Measurements from ENCODE around the gene ANKS4B.

GRCh38 chr16:21206550-21206949 lies 26.9 kb upstream of the ANKS4B start:
- TF ChIP-seq JUN (IDR thresholded peaks at IDR 0.05; ENCODE audit: borderline replicate concordance, insufficient read depth, insufficient read length, low read depth) (no peak), POLR2AphosphoS5 (IDR thresholded peaks at IDR 0.05; ENCODE audit: insufficient read depth, low read depth, low read length) (no peak), CTCF (IDR thresholded peaks at IDR 0.05; ENCODE audit: extremely low read depth in 1 of 2, insufficient read depth in 1 of 2, low read depth in 1 of 2, low read length in 2 of 2) (no peak), EZH2 (IDR thresholded peaks at IDR 0.05; ENCODE audit: borderline replicate concordance, low read depth, low read length, severe bottlenecking) (no peak), MAX (IDR thresholded peaks at IDR 0.05; ENCODE audit: insufficient read depth, insufficient read length) (no peak), POLR2A (IDR thresholded peaks at IDR 0.05; ENCODE audit: low read depth, low read length) (no peak), GATA2 (IDR thresholded peaks at IDR 0.05; ENCODE audit: insufficient read depth, insufficient read length, low read depth, low read length) (no peak), MYC (IDR thresholded peaks at IDR 0.05; ENCODE audit: low read depth, low read length) (no peak)

Data from endothelial cell of umbilical vein (primary cell).